Articular chondrocyte of knee joint (primary cell): ENCODE measurements around the gene ZNF335. TPM values are rescaled to one million over a fixed set of nuclear protein-coding genes. Genes with fewer than 3 reads are reported as not detected.

Source experiments
- total RNA-seq: library from RNA; depleted of rRNA; stranded (reverse); fragments of >200 nt; gene quantifications from 2 replicates; pipeline ENCODE4 v1.2.3, GENCODE V29; 2012

The ZNF335 gene, protein sequence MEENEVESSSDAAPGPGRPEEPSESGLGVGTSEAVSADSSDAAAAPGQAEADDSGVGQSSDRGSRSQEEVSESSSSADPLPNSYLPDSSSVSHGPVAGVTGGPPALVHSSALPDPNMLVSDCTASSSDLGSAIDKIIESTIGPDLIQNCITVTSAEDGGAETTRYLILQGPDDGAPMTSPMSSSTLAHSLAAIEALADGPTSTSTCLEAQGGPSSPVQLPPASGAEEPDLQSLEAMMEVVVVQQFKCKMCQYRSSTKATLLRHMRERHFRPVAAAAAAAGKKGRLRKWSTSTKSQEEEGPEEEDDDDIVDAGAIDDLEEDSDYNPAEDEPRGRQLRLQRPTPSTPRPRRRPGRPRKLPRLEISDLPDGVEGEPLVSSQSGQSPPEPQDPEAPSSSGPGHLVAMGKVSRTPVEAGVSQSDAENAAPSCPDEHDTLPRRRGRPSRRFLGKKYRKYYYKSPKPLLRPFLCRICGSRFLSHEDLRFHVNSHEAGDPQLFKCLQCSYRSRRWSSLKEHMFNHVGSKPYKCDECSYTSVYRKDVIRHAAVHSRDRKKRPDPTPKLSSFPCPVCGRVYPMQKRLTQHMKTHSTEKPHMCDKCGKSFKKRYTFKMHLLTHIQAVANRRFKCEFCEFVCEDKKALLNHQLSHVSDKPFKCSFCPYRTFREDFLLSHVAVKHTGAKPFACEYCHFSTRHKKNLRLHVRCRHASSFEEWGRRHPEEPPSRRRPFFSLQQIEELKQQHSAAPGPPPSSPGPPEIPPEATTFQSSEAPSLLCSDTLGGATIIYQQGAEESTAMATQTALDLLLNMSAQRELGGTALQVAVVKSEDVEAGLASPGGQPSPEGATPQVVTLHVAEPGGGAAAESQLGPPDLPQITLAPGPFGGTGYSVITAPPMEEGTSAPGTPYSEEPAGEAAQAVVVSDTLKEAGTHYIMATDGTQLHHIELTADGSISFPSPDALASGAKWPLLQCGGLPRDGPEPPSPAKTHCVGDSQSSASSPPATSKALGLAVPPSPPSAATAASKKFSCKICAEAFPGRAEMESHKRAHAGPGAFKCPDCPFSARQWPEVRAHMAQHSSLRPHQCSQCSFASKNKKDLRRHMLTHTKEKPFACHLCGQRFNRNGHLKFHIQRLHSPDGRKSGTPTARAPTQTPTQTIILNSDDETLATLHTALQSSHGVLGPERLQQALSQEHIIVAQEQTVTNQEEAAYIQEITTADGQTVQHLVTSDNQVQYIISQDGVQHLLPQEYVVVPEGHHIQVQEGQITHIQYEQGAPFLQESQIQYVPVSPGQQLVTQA (N-terminal part only)
- total RNA-seq: 19.5 and 20.2 TPM in 2 replicates

DNA sequence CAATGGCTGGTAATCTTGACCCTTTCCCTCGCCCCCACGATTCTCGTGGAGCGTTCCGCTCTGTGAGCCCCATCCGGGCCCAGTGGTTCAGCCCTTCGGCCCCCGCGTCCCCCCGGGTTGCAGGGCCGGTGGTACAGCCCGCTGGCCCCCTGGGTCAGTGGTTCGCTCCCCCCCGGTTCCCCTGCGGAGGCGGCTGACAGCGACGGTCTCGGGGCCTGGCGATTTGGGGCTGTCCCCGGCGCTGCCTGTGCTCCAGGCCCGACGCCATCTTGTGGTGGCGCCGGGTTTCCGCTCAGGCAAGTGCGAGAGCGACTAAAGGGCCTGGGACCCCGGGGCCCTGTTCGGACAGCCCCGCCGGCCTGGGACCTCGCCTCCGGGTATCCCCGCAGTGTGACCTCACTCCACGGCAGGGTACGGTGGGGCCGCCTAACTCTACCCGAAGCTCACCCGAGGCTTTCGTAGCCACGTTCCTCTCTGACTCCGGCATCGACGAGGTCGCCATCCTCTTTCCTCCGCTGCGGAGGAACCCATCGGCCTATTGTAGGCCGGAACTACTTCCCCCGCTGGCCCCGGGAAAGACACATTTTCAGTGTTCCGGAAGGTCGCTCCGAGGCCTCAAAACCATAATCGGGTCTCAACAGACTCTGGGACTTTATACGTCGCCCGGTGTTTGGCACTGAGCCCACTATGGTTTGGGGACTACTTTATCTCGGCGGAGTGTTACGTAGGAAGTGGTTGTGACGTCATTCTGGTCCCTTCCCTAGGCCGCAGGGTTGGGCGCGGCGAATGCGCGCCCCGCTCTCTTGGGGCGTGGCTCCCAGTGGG, at the start of gene ZNF335:
Gene ZNF335 (minus strand): TSS at position 529 of the 825 bp plus-strand sequence. CDS start 793 bp downstream, outside the sequence.

DNA sequence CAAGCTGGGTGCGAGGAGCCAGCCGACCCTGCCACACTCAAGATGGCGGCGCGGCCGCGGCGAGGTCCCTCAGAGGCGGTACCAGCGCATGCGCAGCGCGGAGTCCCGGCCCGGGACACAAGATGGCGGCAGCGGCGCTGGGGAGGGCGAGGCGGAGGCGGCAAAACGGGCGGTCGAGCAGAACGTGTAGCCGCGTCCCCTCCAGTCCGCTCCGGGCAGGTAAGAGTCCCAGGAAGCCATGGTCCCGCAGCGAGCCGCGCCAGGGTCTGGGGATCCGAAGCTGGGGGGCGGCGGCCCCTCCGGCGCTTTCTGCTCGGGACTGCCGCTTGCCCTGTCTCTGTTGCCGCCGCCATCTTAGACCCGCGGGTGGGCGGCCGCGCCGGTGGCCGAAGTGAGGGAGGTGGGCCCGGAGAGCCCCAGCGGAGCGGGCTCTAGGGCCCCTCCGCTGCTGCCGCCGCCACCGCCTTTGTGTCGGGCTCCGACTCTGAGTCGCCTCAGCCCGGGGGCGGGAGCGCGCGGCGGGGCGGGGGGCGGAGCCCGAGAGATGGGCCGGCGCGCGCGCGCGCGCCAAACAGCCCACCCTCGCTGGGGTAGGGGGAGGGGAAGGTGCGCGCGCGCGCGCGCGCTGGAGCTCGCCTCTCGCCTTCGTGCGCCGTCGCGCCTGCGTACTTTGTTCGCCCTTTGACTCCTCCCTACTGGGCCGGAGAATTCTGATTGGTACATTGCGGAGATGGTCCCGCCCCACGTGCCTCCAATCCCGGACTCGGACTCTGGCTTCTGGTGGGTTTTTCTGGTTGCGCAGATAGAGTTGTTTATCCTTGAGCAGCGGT, 37.2 kb downstream of the ZNF335 start, which contains the start of gene PCIF1:
Gene PCIF1 (plus strand): TSS at position 98 of the 830 bp plus-strand sequence. CDS start 4,317 bp downstream, outside the sequence.

DNA sequence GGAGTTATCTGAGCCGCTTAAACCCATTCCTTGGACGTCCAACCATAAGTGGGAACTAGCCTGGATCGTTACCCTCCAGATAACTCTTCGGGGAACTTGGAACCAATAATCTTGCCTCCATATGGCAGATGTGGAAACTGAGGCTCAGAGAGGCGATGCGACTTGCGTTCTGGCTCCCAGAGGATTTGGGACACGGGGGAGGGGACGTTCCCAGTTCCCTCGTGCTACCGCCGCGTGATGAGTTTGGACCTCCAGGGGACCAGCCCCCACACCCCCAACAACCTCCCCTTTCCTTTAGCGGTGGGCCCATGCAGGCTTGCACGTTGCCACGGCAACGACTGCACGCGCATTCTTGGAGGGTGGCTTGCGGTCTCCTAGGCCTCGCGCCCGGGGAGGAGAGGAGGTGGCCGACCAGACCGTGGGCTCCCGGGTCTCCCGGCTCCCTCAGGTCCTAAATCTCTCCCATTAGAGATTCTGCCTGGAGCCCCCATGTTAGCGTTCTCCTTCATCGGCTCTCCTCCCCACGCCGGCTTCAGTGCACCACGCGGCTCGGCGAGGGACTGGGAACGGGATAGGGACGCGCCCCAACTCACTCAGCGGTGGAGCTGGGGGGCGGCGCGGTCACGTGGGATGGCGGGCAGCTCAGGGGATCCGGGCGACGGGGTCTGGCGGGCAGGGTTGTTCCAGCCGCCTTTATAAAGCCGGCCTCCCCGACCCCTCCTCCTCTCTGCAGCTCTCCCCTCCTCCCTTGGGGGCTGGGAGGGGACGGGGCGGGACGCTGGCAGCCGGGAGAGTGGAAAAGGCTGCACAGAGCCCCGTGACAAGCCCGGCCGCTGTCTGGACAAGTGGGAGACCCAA, 60.3 kb downstream of the ZNF335 start, which contains the start of gene PLTP:
Gene PLTP (minus strand): TSS at position 670 of the 858 bp plus-strand sequence. CDS start 703 bp downstream, outside the sequence.

Other genes with a start within 250 kb of the ZNF335 start
- gene SPINT4, start 249.9 kb downstream of the ZNF335 start, total RNA-seq: not detected in 2 replicates
- 0.76 and 1.4 TPM in 2 replicates for gene WFDC3, start 180.3 kb downstream of the ZNF335 start, total RNA-seq
- gene DNTTIP1, start 180.2 kb downstream of the ZNF335 start, total RNA-seq: 20.6 and 22.6 TPM in 2 replicates
- 17.1 and 17.3 TPM in 2 replicates for gene UBE2C, start 159.6 kb downstream of the ZNF335 start, total RNA-seq
- gene TNNC2, start 144.9 kb downstream of the ZNF335 start, total RNA-seq: 0.39 and 1.4 TPM in 2 replicates
- gene SNX21, start 138.4 kb downstream of the ZNF335 start, total RNA-seq: 105 TPM in 2 replicates
- 25.4 and 25.5 TPM in 2 replicates for gene ACOT8, start 114.8 kb downstream of the ZNF335 start, total RNA-seq
- 7.2 and 9.6 TPM in 2 replicates for gene ZSWIM3, start 114.6 kb downstream of the ZNF335 start, total RNA-seq
- 8.4 and 9.6 TPM in 2 replicates for gene ZSWIM1, start 91.0 kb downstream of the ZNF335 start, total RNA-seq
- 0.76 and 1.6 TPM in 2 replicates for gene SPATA25, start 84.6 kb downstream of the ZNF335 start, total RNA-seq
- gene NEURL2, start 81.0 kb downstream of the ZNF335 start, total RNA-seq: 2.7 and 4.8 TPM in 2 replicates
- 116 and 145 TPM in 2 replicates for gene CTSA, start 80.9 kb downstream of the ZNF335 start, total RNA-seq
- 17.5 and 18.3 TPM in 2 replicates for gene PLTP, start 60.0 kb downstream of the ZNF335 start, total RNA-seq
- 11.6 and 14.0 TPM in 2 replicates for gene PCIF1, start 37.5 kb downstream of the ZNF335 start, total RNA-seq
- gene MMP9, start 36.7 kb upstream of the ZNF335 start, total RNA-seq: under 0.01 and 0.52 TPM in 2 replicates
- under 0.01 TPM in 2 replicates for gene SLC12A5, start 57.0 kb upstream of the ZNF335 start, total RNA-seq
- gene NCOA5, start 117.8 kb upstream of the ZNF335 start, total RNA-seq: 12.9 and 17.2 TPM in 2 replicates
- 1.2 and 2.2 TPM in 2 replicates for gene CD40, start 146.1 kb upstream of the ZNF335 start, total RNA-seq